Fibroblast of mammary gland (primary cell): ENCODE results near the gene GRIK2.
"Not testable (repeated sequence)": the region's sequence is repeated elsewhere in the genome, so short reads cannot be mapped to it uniquely, and the experiment has no call there.

Source experiments
- DNase-seq: peaks from one replicate; pipeline ENCODE4 v3.0.0-alpha.2; 2010; ENCODE audit warnings: low read depth
- H3K4me3 ChIP-seq: 2 replicates; pipeline ENCODE4 v1.5.1; 2011; ENCODE audit warnings: low read depth, mild to moderate bottlenecking, low read length, moderate library complexity; ENCODE audit not compliant: control insufficient read depth
- CTCF ChIP-seq: conservative IDR thresholded peaks from 2 replicates; pipeline ENCODE4 v1.5.1; 2011; ENCODE audit warnings: low read depth, low read length, inconsistent platforms; ENCODE audit not compliant: control insufficient read depth, insufficient read depth

GRIK2 gene

GRCh38 chr6:102075539-102075938, 682.0 kb downstream of the GRIK2 start:
- peak; percentile 1 for DNase-seq
- no peak overlapping the region for H3K4me3 ChIP-seq
- no peak for TF ChIP-seq CTCF

DNA sequence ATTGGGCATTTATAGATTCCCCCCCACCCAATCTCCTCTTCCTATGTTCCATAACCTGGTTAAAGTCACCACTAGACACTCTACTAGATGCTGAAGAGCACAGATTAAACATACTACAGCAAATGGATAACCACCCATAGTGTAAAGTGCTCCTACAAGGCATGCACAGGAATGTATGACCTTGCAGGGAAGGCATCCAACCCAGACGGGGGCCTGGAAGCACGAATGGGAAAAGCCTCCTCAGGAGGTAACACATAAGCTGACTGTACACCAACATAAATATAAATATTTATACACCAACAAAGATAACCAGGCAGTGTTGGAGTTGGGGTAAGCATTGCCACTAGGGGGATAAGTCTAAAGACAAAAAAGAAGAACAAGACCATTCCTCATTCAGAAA, 691.7 kb downstream of the GRIK2 start:
- TF ChIP-seq CTCF, result no peak
- DNase-seq, result no peak
- no peak overlapping the region for H3K4me3 ChIP-seq

- DNase-seq, result not testable (repeated sequence)
Measured at GRCh38 chr6:102088160-102088559, 694.7 kb downstream of the GRIK2 start.

DNA sequence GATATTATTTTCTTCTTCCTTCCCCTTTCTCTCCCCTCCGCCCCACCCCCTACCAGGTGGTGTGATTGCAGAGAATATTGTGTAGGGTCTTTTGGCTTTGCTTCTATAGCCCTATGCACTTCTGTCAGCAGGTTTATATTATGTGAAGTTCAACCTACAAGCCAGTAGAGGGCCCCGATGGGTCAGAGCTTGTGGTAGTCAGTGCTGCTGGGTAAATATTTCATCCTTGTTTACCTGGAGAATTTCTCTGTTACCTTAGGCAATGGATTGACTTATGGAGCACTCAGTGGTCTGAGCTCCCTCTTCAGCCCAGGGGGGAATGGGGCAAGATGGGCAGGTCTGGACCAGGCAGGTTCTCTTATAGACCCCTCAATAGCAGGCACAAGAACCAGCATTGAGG, 720.9 kb downstream of the GRIK2 start:
- no peak for DNase-seq
- no peak overlapping the region for H3K4me3 ChIP-seq
- TF ChIP-seq CTCF, result no peak

More at GRCh38 chr6:102088160-102088559, 694.7 kb downstream of the GRIK2 start:
- not testable (repeated sequence) for H3K4me3 ChIP-seq

DNA sequence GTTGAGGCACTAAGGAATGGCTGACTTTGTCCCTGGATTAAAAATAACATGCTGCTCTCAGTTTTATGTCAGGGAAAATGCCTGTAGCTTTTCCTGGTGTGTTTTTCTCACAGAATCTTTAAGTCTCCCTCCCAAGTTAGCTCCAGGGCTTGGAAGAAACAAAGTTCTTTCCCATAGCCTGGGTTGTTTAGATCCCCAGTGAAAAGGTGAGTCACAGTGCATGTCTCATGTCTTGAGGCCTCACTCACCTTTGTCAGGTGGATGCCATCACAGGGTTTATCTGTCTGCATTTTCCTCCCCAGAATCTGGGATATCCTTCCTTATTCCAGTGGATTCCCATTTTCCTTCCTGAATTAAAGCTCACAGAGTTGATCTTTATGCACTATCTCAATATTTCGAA, 722.4 kb downstream of the GRIK2 start:
- no peak for TF ChIP-seq CTCF
- no peak overlapping the region for H3K4me3 ChIP-seq
- no peak for DNase-seq

DNA sequence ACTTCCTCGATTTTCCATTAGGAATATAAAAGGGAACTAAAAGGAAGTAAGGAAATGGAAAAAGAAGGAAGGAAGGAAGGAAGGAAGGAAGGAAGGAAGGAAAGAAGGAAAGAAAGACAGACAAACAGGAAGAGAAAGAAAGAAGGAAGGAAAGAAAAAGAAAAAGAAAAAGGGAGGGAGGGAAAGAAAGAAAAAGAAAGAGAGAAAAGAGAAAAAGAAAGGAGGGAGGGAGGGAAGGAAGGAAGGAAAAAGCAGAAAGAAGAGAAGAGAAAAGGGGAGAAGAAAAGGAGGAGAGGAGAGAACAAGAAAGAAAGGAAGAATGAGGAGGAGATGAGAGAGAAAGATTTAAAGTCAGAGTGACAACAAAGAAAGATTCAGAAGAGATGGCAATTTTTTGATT, 724.5 kb downstream of the GRIK2 start:
- TF ChIP-seq CTCF, result no peak
- no peak for DNase-seq
- no peak overlapping the region for H3K4me3 ChIP-seq
